Measurements from ENCODE around the gene GGA1. TPM values are rescaled to one million over a fixed set of nuclear protein-coding genes. Genes with fewer than 3 reads are reported as not detected.

Gene GGA1
- 36.1 and 41.5 TPM in 2 replicates for total RNA-seq

DNA sequence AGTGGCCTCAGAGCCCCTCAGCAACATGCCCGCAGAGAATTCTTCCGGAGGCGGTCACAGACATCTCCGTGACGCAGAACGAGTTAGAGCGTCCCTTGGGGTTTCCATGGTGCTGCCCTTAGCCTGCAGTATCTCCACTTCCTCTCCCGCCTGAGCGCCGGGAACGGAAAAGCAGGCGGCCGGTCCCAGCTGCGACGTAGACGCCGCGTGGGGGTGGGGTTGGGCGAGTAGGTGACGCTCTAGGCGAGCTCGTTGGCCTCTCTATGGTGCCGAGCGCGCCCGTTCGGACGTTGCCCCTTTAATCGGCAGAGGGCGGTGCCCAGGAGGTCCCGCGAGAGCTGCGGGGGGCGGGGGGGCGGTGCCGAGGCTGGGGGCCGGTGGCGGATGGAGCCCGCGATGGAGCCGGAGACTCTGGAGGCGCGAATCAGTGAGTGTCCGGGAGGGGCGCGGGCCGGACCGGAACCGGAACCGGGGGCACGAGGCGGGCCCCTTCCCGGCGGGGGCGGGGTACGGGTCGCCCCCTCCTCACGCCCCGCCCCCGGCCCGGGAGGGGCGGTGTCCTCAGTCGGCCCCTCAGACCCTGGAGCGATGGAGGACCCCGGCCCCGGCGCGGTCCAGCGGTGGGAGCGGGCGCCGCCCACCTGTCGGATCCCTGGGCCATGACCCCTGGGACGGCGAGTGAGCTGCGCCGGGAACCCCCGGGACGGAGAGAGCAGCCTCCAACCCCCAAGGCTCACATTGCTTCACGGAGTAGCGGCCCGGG is at the start of gene GGA1:
GGA1 (plus strand) TSS at position 358 of the 763 bp plus-strand sequence; CDS start at position 385, 27 bp downstream.
- TF ChIP-seq CTCF (IDR thresholded peaks at IDR 0.05; ENCODE audit: insufficient read depth, low read length, severe bottlenecking), result no peak
- DNase-seq (ENCODE audit: low read depth) (peak; percentile 90), FAIRE-seq (no peak)
- H3K27me3 ChIP-seq (ENCODE audit: control insufficient read depth, insufficient read depth, low read length), result no peaks in the 10 kb centered on the region
- no peaks in the 10 kb centered on the region for H3K36me3 ChIP-seq (ENCODE audit: control insufficient read depth, insufficient read depth, low read length)
- H3K4me3 ChIP-seq (ENCODE audit: low read depth, low read length), result peak within 1 kb of the TSS; percentile 92

GRCh38 chr22:37559521-37559900 is 49.1 kb upstream of the GGA1 start:
- FAIRE-seq, result no peak

DNA sequence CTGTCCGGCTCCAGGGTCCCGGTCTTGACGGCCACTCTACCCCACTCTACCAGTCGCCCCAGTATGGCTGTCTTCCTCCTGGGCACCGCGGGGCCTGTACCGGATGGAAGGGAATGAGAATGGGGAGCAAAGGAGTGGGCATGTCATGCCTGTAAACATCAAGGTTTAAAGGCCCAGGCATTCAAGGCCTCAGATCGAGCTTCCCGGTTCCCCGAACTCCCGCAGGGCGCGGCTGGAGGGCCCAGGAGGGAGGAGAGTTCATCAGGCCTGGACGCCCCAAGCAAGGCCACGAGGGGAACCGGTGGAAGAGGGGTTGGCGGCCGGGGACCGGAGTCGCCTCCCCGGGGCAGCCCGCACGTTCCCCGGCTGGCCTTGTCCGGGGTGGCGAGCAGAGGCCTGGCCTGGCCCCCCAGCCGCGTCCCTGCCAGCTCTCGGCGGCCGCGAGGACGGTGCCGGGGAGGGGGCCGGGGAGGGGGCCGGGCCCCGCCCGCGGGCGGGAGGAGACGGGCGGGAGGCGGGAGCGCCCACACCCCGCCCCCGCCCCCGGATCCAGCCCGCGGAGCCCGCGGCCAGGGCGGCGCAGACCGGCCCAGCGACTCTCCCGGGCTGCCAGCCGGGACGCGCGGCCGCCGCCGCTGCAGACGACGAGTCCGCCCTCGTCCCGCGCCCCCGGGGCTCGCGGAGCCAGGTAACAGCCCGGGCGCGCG is 48.6 kb upstream of the GGA1 start, which contains the start of gene CDC42EP1:
CDC42EP1 (plus strand) TSS at position 580 of the 707 bp plus-strand sequence. CDS start 5,870 bp downstream, outside the sequence.
- DNase-seq (ENCODE audit: low read depth), result no peak
- Histone ChIP-seq H3K4me3 (ENCODE audit: low read depth, low read length) (peak within 1 kb of the TSS; percentile 88), H3K36me3 (ENCODE audit: control insufficient read depth, insufficient read depth, low read length) (peaks cover 2% of the 10 kb centered on the region), H3K27me3 (ENCODE audit: control insufficient read depth, insufficient read depth, low read length) (no peaks in the 10 kb centered on the region)
- no peak for TF ChIP-seq CTCF (IDR thresholded peaks at IDR 0.05; ENCODE audit: insufficient read depth, low read length, severe bottlenecking)
- no peak for FAIRE-seq

More at GRCh38 chr22:37559521-37559900, 49.1 kb upstream of the GGA1 start:
- DNase-seq (ENCODE audit: low read depth), result no peak
- no peaks in the 10 kb centered on the region for H3K27me3 ChIP-seq (ENCODE audit: control insufficient read depth, insufficient read depth, low read length)
- no peak overlapping the region for H3K4me3 ChIP-seq (ENCODE audit: low read depth, low read length)
- H3K36me3 ChIP-seq (ENCODE audit: control insufficient read depth, insufficient read depth, low read length), result peaks cover 2% of the 10 kb centered on the region
- no peak for TF ChIP-seq CTCF (IDR thresholded peaks at IDR 0.05; ENCODE audit: insufficient read depth, low read length, severe bottlenecking)

- FAIRE-seq (no peak), DNase-seq (ENCODE audit: low read depth) (no peak)
Observed at GRCh38 chr22:37560608-37561211, 47.9 kb upstream of the GGA1 start.

More at GRCh38 chr22:37560608-37561211, 47.9 kb upstream of the GGA1 start:
- H3K4me3 ChIP-seq (ENCODE audit: low read depth, low read length), result peak overlapping the region; percentile 88
- H3K27me3 ChIP-seq (ENCODE audit: control insufficient read depth, insufficient read depth, low read length), result no peaks in the 10 kb centered on the region
- H3K36me3 ChIP-seq (ENCODE audit: control insufficient read depth, insufficient read depth, low read length), result peaks cover 3% of the 10 kb centered on the region
- TF ChIP-seq CTCF (IDR thresholded peaks at IDR 0.05; ENCODE audit: insufficient read depth, low read length, severe bottlenecking), result no peak
